ENCODE measurements around the gene CDK5R1. TPM values are rescaled to one million over a fixed set of nuclear protein-coding genes. Genes with fewer than 3 reads are reported as not detected.

CDK5R1 gene
- total RNA-seq (2013) = 1.5 TPM
- polyA plus RNA-seq (1 to 10 TPM in 1 of 3 donors, under 1 TPM in 2; 0.44 to 1.0 (median 0.48) TPM), polyA minus RNA-seq (2.2 and 3.7 TPM in 2 replicates), total RNA-seq (0.75 to 11.7 (median 1.7) reads per million in 11 experiments)

- no peak for TF ChIP-seq CTCF (IDR thresholded peaks at IDR 0.05)
- Histone ChIP-seq H3K27me3 (ENCODE audit: control insufficient read depth in 2 of 2, insufficient read depth in 2 of 2, low read length in 2 of 2) (peaks cover 0 to 3% of the 10 kb centered on the region in 2 donors), H3K4me1 (ENCODE audit: control insufficient read depth in 1 of 2, insufficient read depth in 2 of 2, low read length in 2 of 2) (peaks cover 43 to 49% of the 10 kb centered on the region in 2 donors), H3K4me2 (replicated peaks; ENCODE audit: extremely low read depth, low read length, poor library complexity, severe bottlenecking) (peak within 1 kb of the TSS; percentile 82), H3K4me3 (replicated peaks in 1 of 3; ENCODE audit: low read depth in 2 of 3, low read length in 3 of 3) (peak within 1 kb of the TSS; percentile 43 to 78 (median 54)), H2AFZ (ENCODE audit: insufficient read depth, low read depth, low read length, poor library complexity, severe bottlenecking) (peak within 1 kb of the TSS; percentile 83), H3K36me3 (replicated peaks in 1 of 2; ENCODE audit: control insufficient read depth in 1 of 2, insufficient read depth in 2 of 2, low read length in 2 of 2) (peaks cover 12 to 27% of the 10 kb centered on the region in 2 donors), H4K20me1 (ENCODE audit: insufficient read depth, low read length) (peaks cover 31% of the 10 kb centered on the region), H3K9me3 (replicated peaks in 1 of 2; ENCODE audit: control insufficient read depth in 1 of 2, insufficient read depth in 1 of 2, low read length in 2 of 2) (no peaks in the 10 kb centered on the region), H3K79me2 (ENCODE audit: insufficient read depth, low read length) (peaks cover 26% of the 10 kb centered on the region), H3K9ac (ENCODE audit: insufficient read depth, low read length, poor library complexity, severe bottlenecking) (peak within 1 kb of the TSS; percentile 37), H3K27ac (ENCODE audit: low read depth in 1 of 2, low read length in 2 of 2) (no peak within 1 kb of the TSS)
- Mint-ChIP-seq H3K4me3 (peak within 1 kb of the TSS; percentile 73 to 90), H3K9me3 (peaks cover 0 to 2% (median 0%) of the 10 kb centered on the region in 7 donors), H3K27ac (no peak within 1 kb of the TSS), H3K4me1 (peaks cover 46% of the 10 kb centered on the region), H3K36me3 (peaks cover 35 to 48% of the 10 kb centered on the region in 2 donors), H3K27me3 (ENCODE audit: low read depth in 3 of 3) (peaks cover 0 to 9% (median 6%) of the 10 kb centered on the region in 3 donors)
- under 1% methylated on average over 134 of the region's 135 CpGs for WGBS (ENCODE audit: insufficient coverage)
- intact Hi-C loops (cut with micrococcal nuclease) = loop anchor here in 1 of 2 donors (5.0 kb wide), 1 partner anchor 120 kb away; no protein-coding TSS in a partner anchor
- DNase-seq = peak in 2 of 3 donors; percentile 46 to 57
These were observed at the start of gene CDK5R1 for GRCh38 chr17:32486701-32487472. Gene CDK5R1, plus strand, starts transcription at chr17:32486993. Its CDS starts 628 bp downstream, at chr17:32487621.

- intact Hi-C loops (cut with micrococcal nuclease) = loop anchor here in 1 of 2 donors (5.0 to 10.0 kb wide), 2 partner anchors 88 to 176 kb away; partner anchors contain the start of genes RHBDL3 and ZNF207
- H3K4me1 ChIP-seq (ENCODE audit: control insufficient read depth in 1 of 2, insufficient read depth in 2 of 2, low read length in 2 of 2) = peaks cover 12 to 17% of the 10 kb centered on the region in 2 donors
These were observed 46.1 kb upstream of the CDK5R1 start for GRCh38 chr17:32440722-32441121.

More at GRCh38 chr17:32440722-32441121, 46.1 kb upstream of the CDK5R1 start:
- Histone ChIP-seq H3K79me2 (ENCODE audit: insufficient read depth, low read length) (peaks cover 15% of the 10 kb centered on the region), H3K27me3 (ENCODE audit: control insufficient read depth in 2 of 2, insufficient read depth in 2 of 2, low read length in 2 of 2) (no peaks in the 10 kb centered on the region), H2AFZ (ENCODE audit: insufficient read depth, low read depth, low read length, poor library complexity, severe bottlenecking) (no peak overlapping the region), H3K4me3 (replicated peaks in 1 of 3; ENCODE audit: low read depth in 2 of 3, low read length in 3 of 3) (no peak overlapping the region), H3K27ac (ENCODE audit: low read depth in 1 of 2, low read length in 2 of 2) (no peak overlapping the region), H3K9me3 (replicated peaks in 1 of 2; ENCODE audit: control insufficient read depth in 1 of 2, insufficient read depth in 1 of 2, low read length in 2 of 2) (no peaks in the 10 kb centered on the region), H3K4me2 (replicated peaks; ENCODE audit: extremely low read depth, low read length, poor library complexity, severe bottlenecking) (no peak overlapping the region), H4K20me1 (ENCODE audit: insufficient read depth, low read length) (no peaks in the 10 kb centered on the region), H3K36me3 (replicated peaks in 1 of 2; ENCODE audit: control insufficient read depth in 1 of 2, insufficient read depth in 2 of 2, low read length in 2 of 2) (no peaks in the 10 kb centered on the region), H3K9ac (ENCODE audit: insufficient read depth, low read length, poor library complexity, severe bottlenecking) (no peak overlapping the region)
- 87% methylated on average over 4 of the region's 5 CpGs for WGBS (ENCODE audit: insufficient coverage)
- DNase-seq = no peak
- no peak overlapping the region for H3K27ac Mint-ChIP-seq
- H3K9me3 Mint-ChIP-seq = peaks cover 0 to 5% (median 0%) of the 10 kb centered on the region in 7 donors
- no peak for TF ChIP-seq CTCF (IDR thresholded peaks at IDR 0.05)
- no peaks in the 10 kb centered on the region for H3K36me3 Mint-ChIP-seq
- no peak overlapping the region for H3K4me3 Mint-ChIP-seq
- peaks cover 14% of the 10 kb centered on the region for H3K4me1 Mint-ChIP-seq
- peaks cover 11 to 23% (median 16%) of the 10 kb centered on the region in 3 donors for H3K27me3 Mint-ChIP-seq (ENCODE audit: low read depth in 3 of 3)

Measured in CD14-positive monocyte (primary cell).